HG03460 (cell line): Measurements from ENCODE around the gene CACNA2D2.

Experiments
- ATAC-seq: cut with Tn5 transposase; IDR thresholded peaks from one replicate; pipeline ENCODE4 v1.9.1; 2021; ENCODE audit not compliant: unreplicated experiment

Gene CACNA2D2

GRCh38 chr3:50319181-50319893 is 184.1 kb downstream of the CACNA2D2 start:
- ATAC-seq: no peak

DNA sequence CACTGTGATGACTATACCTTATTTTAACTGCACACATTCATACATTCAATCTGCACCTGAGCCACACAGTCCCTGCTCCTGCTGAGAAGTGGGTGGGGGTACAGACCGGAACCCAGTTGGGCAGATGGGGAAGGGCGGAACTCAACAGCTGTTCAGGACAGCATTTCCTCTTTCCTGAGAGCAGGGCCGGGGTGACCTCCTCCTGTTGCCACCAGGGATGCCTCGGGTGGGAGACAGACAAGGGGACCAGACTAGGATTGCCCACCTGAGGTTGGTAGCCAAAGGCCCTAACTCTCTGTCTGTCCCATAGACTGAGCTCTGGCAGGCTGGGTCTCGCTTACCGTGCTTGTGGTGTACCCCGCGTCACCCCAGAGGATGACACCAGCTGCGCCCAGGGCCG is 184.8 kb downstream of the CACNA2D2 start:
- no peak for ATAC-seq

GRCh38 chr3:50318163-50318562 is 185.3 kb downstream of the CACNA2D2 start:
- ATAC-seq: no peak

- no peak for ATAC-seq
Observed at GRCh38 chr3:50317300-50317699, 186.1 kb downstream of the CACNA2D2 start.

DNA sequence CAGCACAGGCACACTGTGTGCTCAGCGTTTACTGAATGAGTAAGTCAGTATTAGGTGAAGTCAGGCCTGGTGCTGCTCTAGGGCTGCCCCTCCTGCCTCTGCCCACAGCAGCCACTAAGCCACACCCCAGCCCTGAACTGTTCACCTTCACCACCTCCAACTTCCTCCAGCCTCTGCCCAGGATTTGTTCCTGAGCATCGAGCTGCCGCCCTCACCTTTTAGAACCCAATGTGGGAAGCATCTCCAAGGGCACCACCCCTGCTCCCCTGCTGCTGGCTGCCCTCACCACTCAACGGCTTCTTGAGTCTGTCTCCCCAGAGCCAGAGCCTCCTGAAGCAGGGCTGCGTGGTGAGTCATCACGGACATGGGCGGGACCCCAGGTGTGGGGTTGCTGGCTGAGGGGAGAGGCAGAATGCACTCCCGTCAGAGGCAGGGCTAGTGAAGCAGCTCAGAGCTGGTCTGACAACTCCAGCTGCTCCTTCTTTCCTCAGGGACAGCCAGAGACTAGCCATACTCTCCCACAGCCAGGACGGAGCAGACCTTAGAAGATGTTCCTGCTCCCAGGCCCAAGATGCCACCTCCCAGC is 186.7 kb downstream of the CACNA2D2 start:
- no peak for ATAC-seq

DNA sequence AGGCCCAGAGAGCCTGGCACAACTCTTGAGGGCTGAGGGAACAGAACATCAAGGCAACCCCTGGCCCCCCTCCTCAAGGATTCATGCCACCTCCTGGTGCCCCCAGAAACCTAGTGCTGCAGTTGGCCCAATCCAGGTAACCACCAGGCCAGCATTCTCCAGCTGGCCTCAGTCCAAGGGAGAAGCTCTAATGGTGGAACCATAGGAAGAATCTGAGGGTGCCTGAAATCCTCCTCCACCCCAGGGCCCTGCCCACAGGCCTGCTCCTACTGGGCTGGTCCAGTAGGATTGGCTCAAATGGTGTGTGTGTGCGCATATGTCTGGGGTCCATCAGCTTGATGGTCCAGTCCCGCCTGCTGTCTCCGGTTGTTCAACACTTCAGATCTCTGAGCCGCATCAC is 188.6 kb downstream of the CACNA2D2 start:
- ATAC-seq: no peak

- ATAC-seq: no peak
Observed at GRCh38 chr3:50314342-50314741, 189.1 kb downstream of the CACNA2D2 start.
